Osteocyte (in vitro differentiated cells): ENCODE data around the gene C12orf57. TPM values are rescaled to one million over a fixed set of nuclear protein-coding genes. Genes with fewer than 3 reads are reported as not detected.

Experiments used
- DNase-seq: peaks from one replicate; pipeline ENCODE4 v3.0.0; 2021; ENCODE audit warnings: mixed read lengths; ENCODE audit not compliant: unreplicated experiment; ENCODE audit errors: extremely low spot score
- H3K27ac Mint-ChIP-seq: one replicate; pipeline ENCODE4 v1.8.0; 2021; ENCODE audit warnings: mild to moderate bottlenecking, mixed read lengths; ENCODE audit not compliant: unreplicated experiment
- H3K27me3 Mint-ChIP-seq: one replicate; pipeline ENCODE4 v1.8.0; 2021; ENCODE audit warnings: mixed read lengths; ENCODE audit not compliant: unreplicated experiment
- H3K36me3 Mint-ChIP-seq: one replicate; pipeline ENCODE4 v1.8.0; 2021; ENCODE audit warnings: mixed read lengths; ENCODE audit not compliant: unreplicated experiment
- H3K4me1 Mint-ChIP-seq: one replicate; pipeline ENCODE4 v1.8.0; 2021; ENCODE audit warnings: mixed read lengths; ENCODE audit not compliant: unreplicated experiment
- H3K4me3 Mint-ChIP-seq: one replicate; pipeline ENCODE4 v1.8.0; 2021; ENCODE audit warnings: mild to moderate bottlenecking, moderate library complexity, mixed read lengths; ENCODE audit not compliant: unreplicated experiment
- H3K9me3 Mint-ChIP-seq: one replicate; pipeline ENCODE4 v1.8.0; 2021; ENCODE audit warnings: mixed read lengths; ENCODE audit not compliant: unreplicated experiment
- total RNA-seq: library from RNA; stranded (reverse); gene quantifications from 2 replicates; pipeline ENCODE4 v1.2.1, GENCODE V29; 2021
- TF ChIP-seq, protein P1 (sequence below): fragments of 200-600 bp; sonication (generic); IDR thresholded peaks from 2 replicates; pipeline ENCODE4 v1.5.0; 2021; ENCODE audit warnings: antibody characterized with exemption, mild to moderate bottlenecking, moderate library complexity

C12orf57 gene
- total RNA-seq, 1 donor from 2014 or later = 309 TPM

DNA sequence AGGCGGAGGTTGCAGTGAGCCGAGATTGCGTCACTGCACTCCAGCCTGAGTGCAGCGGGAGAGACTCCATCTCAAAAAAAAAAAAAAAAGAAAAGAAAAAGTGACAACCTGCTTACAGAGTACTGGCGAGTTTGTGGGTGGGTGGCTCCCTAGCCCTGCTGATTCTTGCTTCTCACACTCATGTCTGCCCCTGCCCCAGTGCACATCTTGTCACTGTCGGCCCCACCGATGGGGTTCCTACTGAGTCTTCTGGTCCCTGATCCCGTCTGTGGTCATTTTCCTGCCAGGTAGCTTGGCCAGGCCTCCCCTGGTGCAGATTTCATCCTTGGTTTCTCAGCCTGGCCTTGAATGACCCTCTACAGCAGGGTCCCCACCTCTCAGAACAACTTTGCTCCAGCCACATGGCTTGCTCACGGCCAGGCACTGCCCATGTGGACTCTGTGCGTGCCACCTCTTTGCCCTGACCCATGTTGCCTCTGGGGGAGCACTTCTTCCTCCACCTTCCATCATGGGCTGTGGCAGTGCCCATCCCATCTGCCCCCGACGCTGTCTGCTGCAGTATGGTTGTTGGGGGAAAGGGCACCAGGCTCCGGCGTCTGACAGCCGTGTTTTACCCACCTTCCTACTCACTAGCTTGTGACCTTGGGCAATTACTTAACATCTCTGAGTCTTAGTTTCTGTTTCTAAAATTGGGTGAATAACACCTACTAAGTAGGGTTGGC, 5.2 kb downstream of the C12orf57 start:
- no peak for DNase-seq
- Mint-ChIP-seq H3K4me3 (no peak overlapping the region), H3K27ac (no peak overlapping the region)

DNA sequence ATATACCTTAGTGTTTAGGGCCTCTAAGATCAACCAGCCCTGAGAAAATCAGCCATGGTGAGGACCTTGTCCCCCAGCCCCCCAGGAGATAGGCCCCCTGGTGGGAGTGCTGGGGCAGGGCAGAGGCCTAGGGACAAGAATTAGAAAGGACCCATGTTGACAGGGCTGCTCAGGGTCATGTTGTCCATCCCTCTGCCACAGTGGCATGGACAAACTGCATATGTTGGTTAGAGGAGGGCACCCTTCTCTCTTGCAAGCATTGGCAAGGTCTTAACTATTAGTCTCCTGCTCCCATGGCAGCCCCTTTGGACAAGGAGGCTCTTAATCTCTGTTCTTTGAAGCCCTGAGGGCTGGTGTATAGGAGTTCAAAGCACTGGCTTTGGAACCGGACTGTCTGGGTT, 6.6 kb downstream of the C12orf57 start:
- TF ChIP-seq, protein P1, sequence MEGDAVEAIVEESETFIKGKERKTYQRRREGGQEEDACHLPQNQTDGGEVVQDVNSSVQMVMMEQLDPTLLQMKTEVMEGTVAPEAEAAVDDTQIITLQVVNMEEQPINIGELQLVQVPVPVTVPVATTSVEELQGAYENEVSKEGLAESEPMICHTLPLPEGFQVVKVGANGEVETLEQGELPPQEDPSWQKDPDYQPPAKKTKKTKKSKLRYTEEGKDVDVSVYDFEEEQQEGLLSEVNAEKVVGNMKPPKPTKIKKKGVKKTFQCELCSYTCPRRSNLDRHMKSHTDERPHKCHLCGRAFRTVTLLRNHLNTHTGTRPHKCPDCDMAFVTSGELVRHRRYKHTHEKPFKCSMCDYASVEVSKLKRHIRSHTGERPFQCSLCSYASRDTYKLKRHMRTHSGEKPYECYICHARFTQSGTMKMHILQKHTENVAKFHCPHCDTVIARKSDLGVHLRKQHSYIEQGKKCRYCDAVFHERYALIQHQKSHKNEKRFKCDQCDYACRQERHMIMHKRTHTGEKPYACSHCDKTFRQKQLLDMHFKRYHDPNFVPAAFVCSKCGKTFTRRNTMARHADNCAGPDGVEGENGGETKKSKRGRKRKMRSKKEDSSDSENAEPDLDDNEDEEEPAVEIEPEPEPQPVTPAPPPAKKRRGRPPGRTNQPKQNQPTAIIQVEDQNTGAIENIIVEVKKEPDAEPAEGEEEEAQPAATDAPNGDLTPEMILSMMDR = no peak
- Mint-ChIP-seq H3K9me3 (no peaks in the 10 kb centered on the region), H3K36me3 (peaks cover 9% of the 10 kb centered on the region), H3K4me1 (peaks cover 27% of the 10 kb centered on the region), H3K4me3 (no peak overlapping the region), H3K27ac (no peak overlapping the region), H3K27me3 (no peaks in the 10 kb centered on the region)
- DNase-seq = no peak

More for the DNA sequence above, 5.2 kb downstream of the C12orf57 start:
- TF ChIP-seq, protein P1 = no peak
- H3K4me1 Mint-ChIP-seq = peaks cover 31% of the 10 kb centered on the region
- peaks cover 9% of the 10 kb centered on the region for H3K36me3 Mint-ChIP-seq
- H3K27me3 Mint-ChIP-seq = no peaks in the 10 kb centered on the region
- no peaks in the 10 kb centered on the region for H3K9me3 Mint-ChIP-seq

DNA sequence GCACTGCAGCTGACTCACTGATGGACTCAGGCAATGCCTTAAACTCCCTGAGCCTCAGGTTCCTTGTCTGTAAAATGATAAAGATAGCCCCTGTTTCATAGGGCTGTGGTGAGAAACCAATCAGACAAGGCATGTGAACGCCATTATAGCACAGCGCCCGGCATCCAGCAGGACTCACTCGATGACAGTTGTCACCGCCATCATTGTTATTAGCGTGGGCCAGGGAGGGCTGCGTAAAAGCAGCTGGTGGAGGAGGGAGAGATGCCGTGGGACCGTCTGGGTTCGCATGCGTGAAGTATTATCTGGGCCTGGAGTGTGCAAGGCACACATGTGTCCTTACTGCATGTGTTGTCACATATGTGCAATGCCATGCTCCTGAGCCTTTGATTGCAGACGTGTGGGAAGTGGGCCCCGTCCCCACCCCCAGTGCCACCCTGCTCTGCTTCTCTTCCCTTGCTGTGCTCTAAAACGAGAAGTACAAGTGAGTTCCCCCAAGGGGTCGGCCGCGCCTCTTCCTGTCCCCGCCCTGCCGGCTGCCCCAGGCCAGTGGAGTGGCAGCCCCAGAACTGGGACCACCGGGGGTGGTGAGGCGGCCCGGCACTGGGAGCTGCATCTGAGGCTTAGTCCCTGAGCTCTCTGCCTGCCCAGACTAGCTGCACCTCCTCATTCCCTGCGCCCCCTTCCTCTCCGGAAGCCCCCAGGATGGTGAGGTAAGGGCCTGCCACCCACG, 7.2 kb downstream of the C12orf57 start, which contains the start of gene PTPN6:
Gene PTPN6, plus strand, starts transcription at position 546 of the 730 bp plus-strand sequence. Its CDS starts 157 bp downstream, at position 703.
- TF ChIP-seq, protein P1 = no peak
- Mint-ChIP-seq H3K4me3 (no peak within 1 kb of the TSS), H3K36me3 (peaks cover 9% of the 10 kb centered on the region), H3K4me1 (peaks cover 27% of the 10 kb centered on the region), H3K27ac (no peak within 1 kb of the TSS), H3K9me3 (no peaks in the 10 kb centered on the region), H3K27me3 (no peaks in the 10 kb centered on the region)
- no peak for DNase-seq

DNA sequence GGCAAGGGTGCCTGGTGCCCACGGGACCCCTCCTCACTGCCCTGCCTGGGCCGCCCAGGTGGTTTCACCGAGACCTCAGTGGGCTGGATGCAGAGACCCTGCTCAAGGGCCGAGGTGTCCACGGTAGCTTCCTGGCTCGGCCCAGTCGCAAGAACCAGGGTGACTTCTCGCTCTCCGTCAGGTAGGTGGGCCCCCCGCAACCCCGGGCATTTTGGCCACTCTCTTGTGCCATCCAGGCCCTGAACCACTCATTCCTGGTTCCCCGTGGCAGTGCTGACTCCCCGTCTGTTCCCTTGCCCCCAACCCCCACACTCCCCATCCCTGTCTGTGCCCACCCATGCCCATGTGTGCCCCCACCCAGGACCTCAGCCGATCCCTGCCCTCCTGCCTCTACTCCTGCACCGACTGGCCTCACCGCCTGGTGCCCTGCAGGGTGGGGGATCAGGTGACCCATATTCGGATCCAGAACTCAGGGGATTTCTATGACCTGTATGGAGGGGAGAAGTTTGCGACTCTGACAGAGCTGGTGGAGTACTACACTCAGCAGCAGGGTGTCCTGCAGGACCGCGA, 7.8 kb downstream of the C12orf57 start:
- peaks cover 9% of the 10 kb centered on the region for H3K36me3 Mint-ChIP-seq
- TF ChIP-seq, protein P1 = no peak
- peaks cover 27% of the 10 kb centered on the region for H3K4me1 Mint-ChIP-seq
- DNase-seq = no peak
- no peaks in the 10 kb centered on the region for H3K9me3 Mint-ChIP-seq
- H3K27ac Mint-ChIP-seq = no peak overlapping the region
- no peaks in the 10 kb centered on the region for H3K27me3 Mint-ChIP-seq
- no peak overlapping the region for H3K4me3 Mint-ChIP-seq
